ENCODE measurements around the gene SSC5D.

GRCh38 chr19:55482156-55482961 lies 5.9 kb upstream of the SSC5D start:
- TF ChIP-seq, protein P1, sequence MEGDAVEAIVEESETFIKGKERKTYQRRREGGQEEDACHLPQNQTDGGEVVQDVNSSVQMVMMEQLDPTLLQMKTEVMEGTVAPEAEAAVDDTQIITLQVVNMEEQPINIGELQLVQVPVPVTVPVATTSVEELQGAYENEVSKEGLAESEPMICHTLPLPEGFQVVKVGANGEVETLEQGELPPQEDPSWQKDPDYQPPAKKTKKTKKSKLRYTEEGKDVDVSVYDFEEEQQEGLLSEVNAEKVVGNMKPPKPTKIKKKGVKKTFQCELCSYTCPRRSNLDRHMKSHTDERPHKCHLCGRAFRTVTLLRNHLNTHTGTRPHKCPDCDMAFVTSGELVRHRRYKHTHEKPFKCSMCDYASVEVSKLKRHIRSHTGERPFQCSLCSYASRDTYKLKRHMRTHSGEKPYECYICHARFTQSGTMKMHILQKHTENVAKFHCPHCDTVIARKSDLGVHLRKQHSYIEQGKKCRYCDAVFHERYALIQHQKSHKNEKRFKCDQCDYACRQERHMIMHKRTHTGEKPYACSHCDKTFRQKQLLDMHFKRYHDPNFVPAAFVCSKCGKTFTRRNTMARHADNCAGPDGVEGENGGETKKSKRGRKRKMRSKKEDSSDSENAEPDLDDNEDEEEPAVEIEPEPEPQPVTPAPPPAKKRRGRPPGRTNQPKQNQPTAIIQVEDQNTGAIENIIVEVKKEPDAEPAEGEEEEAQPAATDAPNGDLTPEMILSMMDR (IDR thresholded peaks at IDR 0.05; ENCODE audit: borderline replicate concordance, extremely low read depth, low read length, poor library complexity, severe bottlenecking), result no peak
- no peak for TF ChIP-seq EZH2 (IDR thresholded peaks at IDR 0.05; ENCODE audit: borderline replicate concordance, low read depth, low read length, severe bottlenecking)

Measured in DND-41 (cell line).